ENCODE results near the gene ZC3H13.

The ZC3H13 gene

DNA sequence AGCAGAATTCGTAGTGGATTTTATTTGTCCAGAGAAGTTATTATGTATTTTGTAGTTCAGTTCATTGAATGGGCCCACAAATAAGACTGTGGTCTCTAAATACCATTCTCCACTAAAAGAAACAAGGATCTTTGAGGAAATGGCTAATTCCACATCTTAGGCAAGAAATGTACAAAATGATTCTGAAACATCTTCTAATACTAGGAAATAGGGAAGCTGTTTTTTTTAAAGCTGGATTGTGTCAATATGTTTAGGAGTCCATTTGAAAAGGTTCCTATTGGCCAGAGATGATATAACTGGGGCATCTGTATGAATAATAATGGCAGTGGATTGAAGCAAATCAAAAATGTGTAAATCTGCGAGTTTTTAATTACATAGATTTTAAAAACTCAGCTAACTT lies 112.5 kb downstream of the ZC3H13 start:
- H3K27me3 ChIP-seq (ENCODE audit: insufficient read depth, poor library complexity, severe bottlenecking): no peaks in the 10 kb centered on the region
- no peak for TF ChIP-seq SPI1 (IDR thresholded peaks at IDR 0.05; ENCODE audit: borderline replicate concordance, low read depth)
- TF ChIP-seq, protein P1, sequence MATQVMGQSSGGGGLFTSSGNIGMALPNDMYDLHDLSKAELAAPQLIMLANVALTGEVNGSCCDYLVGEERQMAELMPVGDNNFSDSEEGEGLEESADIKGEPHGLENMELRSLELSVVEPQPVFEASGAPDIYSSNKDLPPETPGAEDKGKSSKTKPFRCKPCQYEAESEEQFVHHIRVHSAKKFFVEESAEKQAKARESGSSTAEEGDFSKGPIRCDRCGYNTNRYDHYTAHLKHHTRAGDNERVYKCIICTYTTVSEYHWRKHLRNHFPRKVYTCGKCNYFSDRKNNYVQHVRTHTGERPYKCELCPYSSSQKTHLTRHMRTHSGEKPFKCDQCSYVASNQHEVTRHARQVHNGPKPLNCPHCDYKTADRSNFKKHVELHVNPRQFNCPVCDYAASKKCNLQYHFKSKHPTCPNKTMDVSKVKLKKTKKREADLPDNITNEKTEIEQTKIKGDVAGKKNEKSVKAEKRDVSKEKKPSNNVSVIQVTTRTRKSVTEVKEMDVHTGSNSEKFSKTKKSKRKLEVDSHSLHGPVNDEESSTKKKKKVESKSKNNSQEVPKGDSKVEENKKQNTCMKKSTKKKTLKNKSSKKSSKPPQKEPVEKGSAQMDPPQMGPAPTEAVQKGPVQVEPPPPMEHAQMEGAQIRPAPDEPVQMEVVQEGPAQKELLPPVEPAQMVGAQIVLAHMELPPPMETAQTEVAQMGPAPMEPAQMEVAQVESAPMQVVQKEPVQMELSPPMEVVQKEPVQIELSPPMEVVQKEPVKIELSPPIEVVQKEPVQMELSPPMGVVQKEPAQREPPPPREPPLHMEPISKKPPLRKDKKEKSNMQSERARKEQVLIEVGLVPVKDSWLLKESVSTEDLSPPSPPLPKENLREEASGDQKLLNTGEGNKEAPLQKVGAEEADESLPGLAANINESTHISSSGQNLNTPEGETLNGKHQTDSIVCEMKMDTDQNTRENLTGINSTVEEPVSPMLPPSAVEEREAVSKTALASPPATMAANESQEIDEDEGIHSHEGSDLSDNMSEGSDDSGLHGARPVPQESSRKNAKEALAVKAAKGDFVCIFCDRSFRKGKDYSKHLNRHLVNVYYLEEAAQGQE (IDR thresholded peaks at IDR 0.05; ENCODE audit: insufficient replicate concordance, low read depth): no peak
- TF ChIP-seq, protein P2, sequence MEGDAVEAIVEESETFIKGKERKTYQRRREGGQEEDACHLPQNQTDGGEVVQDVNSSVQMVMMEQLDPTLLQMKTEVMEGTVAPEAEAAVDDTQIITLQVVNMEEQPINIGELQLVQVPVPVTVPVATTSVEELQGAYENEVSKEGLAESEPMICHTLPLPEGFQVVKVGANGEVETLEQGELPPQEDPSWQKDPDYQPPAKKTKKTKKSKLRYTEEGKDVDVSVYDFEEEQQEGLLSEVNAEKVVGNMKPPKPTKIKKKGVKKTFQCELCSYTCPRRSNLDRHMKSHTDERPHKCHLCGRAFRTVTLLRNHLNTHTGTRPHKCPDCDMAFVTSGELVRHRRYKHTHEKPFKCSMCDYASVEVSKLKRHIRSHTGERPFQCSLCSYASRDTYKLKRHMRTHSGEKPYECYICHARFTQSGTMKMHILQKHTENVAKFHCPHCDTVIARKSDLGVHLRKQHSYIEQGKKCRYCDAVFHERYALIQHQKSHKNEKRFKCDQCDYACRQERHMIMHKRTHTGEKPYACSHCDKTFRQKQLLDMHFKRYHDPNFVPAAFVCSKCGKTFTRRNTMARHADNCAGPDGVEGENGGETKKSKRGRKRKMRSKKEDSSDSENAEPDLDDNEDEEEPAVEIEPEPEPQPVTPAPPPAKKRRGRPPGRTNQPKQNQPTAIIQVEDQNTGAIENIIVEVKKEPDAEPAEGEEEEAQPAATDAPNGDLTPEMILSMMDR (IDR thresholded peaks at IDR 0.05; ENCODE audit: insufficient read depth, low read length): no peak
- no peak for TF ChIP-seq POLR2AphosphoS5 (IDR thresholded peaks at IDR 0.05; ENCODE audit: low read depth)
- no peak for DNase-seq (ENCODE audit: low read depth in 1 of 2, low spot score in 1 of 2)
- no peak overlapping the region for H3K4me3 ChIP-seq (replicated peaks; ENCODE audit: insufficient read depth, low read length)
- no peak overlapping the region for H3K27ac ChIP-seq (replicated peaks)

DNA sequence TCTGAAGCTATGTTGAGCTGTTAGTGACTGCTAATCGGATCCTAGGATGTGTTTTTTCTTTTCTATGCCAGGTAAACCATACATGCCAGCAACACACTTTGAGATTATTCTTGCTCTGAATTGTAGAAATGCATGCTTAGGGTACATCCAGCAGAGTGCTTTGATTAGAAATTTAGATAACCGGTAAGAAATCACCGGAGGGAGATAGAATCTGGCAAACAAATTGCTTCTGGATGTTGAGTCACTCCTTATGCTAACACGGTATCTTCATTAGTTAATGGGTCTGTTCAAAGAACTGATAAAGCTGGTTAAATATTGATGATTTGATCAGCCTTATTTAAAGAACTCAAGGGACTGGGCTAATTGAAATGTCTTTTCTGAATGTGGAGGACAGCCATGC lies 115.9 kb downstream of the ZC3H13 start:
- TF ChIP-seq, protein P1 (IDR thresholded peaks at IDR 0.05; ENCODE audit: insufficient replicate concordance, low read depth): no peak
- TF ChIP-seq GABPA (IDR thresholded peaks at IDR 0.05; ENCODE audit: low read depth): no peak
- H3K27me3 ChIP-seq (ENCODE audit: insufficient read depth, poor library complexity, severe bottlenecking): no peaks in the 10 kb centered on the region
- DNase-seq (ENCODE audit: low read depth in 1 of 2, low spot score in 1 of 2): no peak

DNA sequence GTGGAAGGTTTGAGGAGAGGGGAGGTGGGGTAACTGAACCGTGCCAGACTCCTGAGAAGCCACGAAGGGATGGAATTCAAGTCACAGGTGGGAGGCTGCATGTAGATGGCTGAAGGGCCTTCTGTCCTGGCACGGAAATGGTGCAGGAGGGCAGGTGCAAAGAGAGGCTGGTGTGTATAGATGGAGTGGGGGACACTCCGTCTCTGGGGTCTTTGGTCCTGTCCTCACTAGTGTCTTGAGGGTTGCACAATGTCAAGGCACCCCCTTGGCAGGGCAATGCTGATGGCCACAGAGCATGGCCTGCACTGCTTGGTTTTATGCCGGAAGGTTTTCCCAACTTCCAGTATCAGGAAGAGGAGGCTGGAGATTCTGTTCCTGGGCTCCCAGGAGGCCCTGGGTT lies 118.3 kb downstream of the ZC3H13 start:
- TF ChIP-seq, protein P1 (IDR thresholded peaks at IDR 0.05; ENCODE audit: insufficient replicate concordance, low read depth): no peak
- TF ChIP-seq GABPA (IDR thresholded peaks at IDR 0.05; ENCODE audit: low read depth): no peak
- no peak for TF ChIP-seq SPI1 (IDR thresholded peaks at IDR 0.05; ENCODE audit: borderline replicate concordance, low read depth)
- TF ChIP-seq, protein P2 (IDR thresholded peaks at IDR 0.05; ENCODE audit: insufficient read depth, low read length): no peak
- TF ChIP-seq POLR2AphosphoS5 (IDR thresholded peaks at IDR 0.05; ENCODE audit: low read depth): no peak
- no peaks in the 10 kb centered on the region for H3K27me3 ChIP-seq (ENCODE audit: insufficient read depth, poor library complexity, severe bottlenecking)
- DNase-seq (ENCODE audit: low read depth in 1 of 2, low spot score in 1 of 2): no peak

More for the DNA sequence above, 115.9 kb downstream of the ZC3H13 start:
- Histone ChIP-seq H3K27ac (replicated peaks) (no peak overlapping the region), H3K4me3 (replicated peaks; ENCODE audit: insufficient read depth, low read length) (no peak overlapping the region)

More for the DNA sequence above, 118.3 kb downstream of the ZC3H13 start:
- Histone ChIP-seq H3K27ac (replicated peaks) (no peak overlapping the region), H3K4me3 (replicated peaks; ENCODE audit: insufficient read depth, low read length) (no peak overlapping the region)
